ENCODE results near the gene CDC42BPB. TPM values are rescaled to one million over a fixed set of nuclear protein-coding genes. Genes with fewer than 3 reads are reported as not detected.

The CDC42BPB gene
- total RNA-seq, 2 experiments from 2014 or later, result 2.0 to 2.5 TPM

DNA sequence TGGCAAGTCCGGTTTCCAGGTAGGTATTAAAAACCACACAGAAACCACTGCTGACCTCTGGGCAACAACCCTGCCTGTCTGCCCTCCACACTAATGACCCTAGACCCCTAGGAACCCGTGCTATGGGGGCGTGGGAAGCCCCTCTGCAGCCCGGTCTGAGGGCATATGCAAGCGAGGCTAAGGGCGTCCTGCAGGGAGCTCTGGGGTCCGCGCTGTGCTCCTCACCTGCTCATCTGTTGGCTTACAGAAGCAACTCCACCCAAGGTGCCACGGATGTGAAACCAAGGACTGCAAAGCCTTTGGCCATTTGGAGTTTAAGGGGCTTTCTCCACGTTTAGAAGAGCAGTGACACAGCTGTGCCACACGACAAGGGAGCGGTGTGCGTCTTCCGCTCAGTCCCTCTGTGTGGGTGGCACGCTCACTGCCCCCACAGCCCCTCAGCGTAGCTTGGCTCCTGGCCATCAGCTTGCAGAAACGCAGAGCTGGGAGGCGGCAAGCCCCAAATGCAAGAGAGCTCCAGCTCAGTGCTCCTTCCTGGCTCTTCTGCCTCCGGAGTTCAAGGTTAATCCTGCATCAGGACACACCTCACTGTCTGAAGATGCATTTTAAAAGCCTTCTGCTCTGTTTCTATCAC is 116.5 kb downstream of the CDC42BPB start:
- Mint-ChIP-seq H3K4me1 (no peaks in the 10 kb centered on the region), H3K9me3 (no peaks in the 10 kb centered on the region), H3K4me3 (no peak overlapping the region), H3K27ac (no peak overlapping the region), H3K27me3 (no peaks in the 10 kb centered on the region), H3K36me3 (no peaks in the 10 kb centered on the region)
- DNase-seq, result no peak

DNA sequence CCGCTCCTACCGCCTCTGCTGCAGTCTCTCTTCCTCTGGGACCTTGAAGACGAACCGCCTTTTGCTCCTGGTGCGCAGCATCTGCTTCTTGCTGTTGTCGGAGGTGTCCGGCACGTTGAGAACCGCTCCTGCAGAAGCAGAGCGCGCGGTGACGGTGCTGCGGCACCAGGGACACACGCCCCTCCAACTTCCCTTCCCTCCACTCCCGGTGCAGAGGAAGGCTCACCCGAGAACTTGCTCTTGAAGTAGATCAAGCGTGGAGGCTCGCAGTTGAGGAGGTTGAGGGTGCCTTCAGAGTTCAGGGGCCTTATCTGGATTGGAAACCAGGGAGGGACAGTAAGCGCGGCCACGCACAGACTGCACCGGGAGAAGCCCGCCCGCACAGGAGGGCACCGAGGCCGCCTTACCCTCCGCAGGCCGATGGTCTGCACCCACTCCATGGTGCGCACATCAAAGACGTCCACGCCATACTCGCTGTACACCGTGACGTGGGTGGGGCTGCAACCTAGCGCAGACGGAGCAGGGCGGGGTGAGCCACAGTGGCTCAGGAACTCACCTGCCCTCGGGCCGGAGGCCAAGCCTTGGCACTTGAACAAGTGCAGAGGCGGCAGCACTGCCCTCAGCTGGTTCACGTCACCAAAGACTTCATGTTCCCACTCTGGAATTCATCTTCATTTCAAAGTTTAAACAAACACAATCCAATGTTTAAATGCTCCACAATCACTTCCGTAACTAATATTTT is 117.4 kb downstream of the CDC42BPB start:
- Mint-ChIP-seq H3K27me3 (no peaks in the 10 kb centered on the region), H3K9me3 (no peaks in the 10 kb centered on the region), H3K4me1 (no peaks in the 10 kb centered on the region), H3K27ac (no peak overlapping the region), H3K4me3 (no peak overlapping the region), H3K36me3 (no peaks in the 10 kb centered on the region)
- no peak for DNase-seq

DNA sequence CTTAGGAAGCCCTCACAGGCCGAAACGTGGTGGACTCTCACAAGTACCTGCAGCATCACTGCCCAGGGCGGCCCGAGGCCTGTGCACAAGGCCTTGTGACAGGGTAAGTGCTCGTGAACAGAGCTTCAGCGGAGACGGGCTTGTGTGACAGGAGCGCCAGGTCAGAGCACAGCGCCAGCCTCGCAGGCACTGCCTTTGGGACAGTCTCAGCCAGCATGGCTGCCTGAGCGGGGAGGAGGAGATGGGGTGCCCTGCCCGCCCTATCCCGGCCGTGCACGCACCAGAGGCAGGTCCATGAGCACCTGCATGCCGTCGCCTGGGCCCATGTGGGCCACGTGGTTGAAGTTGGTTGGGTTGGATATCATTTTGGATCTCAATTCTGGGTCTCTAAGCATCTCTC is 118.0 kb downstream of the CDC42BPB start:
- no peaks in the 10 kb centered on the region for H3K36me3 Mint-ChIP-seq
- H3K4me3 Mint-ChIP-seq, result no peak overlapping the region
- H3K4me1 Mint-ChIP-seq, result no peaks in the 10 kb centered on the region
- H3K27me3 Mint-ChIP-seq, result no peaks in the 10 kb centered on the region
- no peaks in the 10 kb centered on the region for H3K9me3 Mint-ChIP-seq
- no peak overlapping the region for H3K27ac Mint-ChIP-seq
- DNase-seq, result no peak

DNA sequence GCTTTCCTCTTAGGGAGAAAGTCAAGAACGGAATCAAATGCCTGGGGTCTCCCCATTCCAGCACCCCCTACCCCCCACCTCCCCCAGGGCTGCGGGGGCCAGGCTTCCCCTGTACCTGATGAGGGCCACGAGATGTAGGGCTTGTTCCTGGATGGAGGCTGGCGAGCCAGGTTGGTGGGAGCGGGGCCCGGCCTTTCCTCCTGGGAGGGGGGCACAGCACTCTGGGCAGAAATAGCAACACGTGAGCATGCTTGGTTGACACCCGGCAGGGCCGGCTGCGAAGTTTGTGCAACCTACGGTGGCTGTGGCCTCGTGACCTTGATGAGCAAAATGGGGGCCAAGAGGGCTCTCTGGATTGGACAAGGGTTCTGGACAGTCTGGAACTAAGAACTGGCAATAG is 119.2 kb downstream of the CDC42BPB start:
- Mint-ChIP-seq H3K36me3 (no peaks in the 10 kb centered on the region), H3K27me3 (no peaks in the 10 kb centered on the region), H3K4me1 (no peaks in the 10 kb centered on the region), H3K9me3 (no peaks in the 10 kb centered on the region), H3K27ac (no peak overlapping the region), H3K4me3 (no peak overlapping the region)
- no peak for DNase-seq

DNA sequence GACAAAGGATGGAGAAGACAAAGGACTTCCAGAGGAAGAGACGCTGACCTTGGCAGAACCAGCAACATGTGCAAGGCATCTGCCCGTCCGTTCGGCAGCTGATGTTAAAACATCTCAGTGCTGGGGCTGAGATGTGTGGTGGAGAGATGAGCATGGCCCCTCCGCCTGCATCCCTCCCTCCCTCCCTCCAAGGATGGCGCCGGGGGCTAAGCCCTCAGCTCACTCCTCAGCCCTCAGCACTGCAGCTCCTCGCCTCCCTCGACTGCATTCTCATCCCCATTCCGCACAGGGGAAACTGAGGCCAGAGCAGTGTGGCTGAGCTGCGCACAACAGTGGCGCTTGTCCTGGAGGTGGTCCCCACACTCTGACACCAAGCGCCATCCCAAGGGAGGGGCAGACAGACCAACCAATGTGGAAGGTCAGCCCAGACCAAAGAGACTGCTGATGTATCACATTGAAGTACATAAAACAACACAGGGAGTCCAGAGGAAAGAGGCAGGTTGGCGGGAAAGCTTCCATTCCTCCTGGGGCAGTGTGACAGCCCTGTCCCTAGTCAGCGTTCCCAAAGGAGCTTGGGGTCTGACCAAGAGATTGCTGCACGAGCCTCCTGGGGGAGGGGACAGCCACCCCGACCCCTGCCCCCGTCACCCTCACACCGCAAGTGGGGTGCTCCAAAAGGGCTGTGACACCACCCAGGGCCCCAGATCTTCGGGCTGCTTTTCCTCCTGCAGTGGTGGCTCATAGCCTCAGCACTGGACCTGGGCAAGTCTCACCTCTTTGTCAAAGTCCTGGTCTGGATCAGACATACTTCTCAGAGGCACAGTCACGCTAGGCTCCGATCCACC is 119.8 kb downstream of the CDC42BPB start:
- Mint-ChIP-seq H3K27me3 (no peaks in the 10 kb centered on the region), H3K27ac (no peak overlapping the region), H3K4me3 (no peak overlapping the region), H3K36me3 (no peaks in the 10 kb centered on the region), H3K4me1 (no peaks in the 10 kb centered on the region), H3K9me3 (no peaks in the 10 kb centered on the region)
- no peak for DNase-seq

DNA sequence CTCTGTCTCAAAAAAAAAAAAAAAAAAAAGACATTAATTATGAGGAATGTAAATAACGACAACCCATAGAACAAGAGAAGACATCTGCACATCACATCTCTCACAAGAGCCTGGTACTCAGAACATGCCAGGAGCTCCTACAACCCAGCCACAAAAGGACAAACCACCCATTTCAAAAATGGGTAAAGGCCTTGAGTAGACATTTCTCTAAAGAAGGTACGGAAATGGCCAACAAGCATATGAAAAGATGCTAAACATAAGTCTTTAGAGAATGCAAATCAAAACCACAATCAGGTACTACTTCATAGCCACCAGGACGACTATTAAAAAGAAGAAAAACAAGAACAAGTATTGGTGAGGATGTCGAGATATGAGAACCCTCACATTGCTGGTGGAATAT is 121.6 kb downstream of the CDC42BPB start:
- no peak for DNase-seq
- no peaks in the 10 kb centered on the region for H3K4me1 Mint-ChIP-seq
- no peaks in the 10 kb centered on the region for H3K9me3 Mint-ChIP-seq
- H3K27ac Mint-ChIP-seq, result no peak overlapping the region
- H3K36me3 Mint-ChIP-seq, result no peaks in the 10 kb centered on the region
- no peaks in the 10 kb centered on the region for H3K27me3 Mint-ChIP-seq
- H3K4me3 Mint-ChIP-seq, result no peak overlapping the region

DNA sequence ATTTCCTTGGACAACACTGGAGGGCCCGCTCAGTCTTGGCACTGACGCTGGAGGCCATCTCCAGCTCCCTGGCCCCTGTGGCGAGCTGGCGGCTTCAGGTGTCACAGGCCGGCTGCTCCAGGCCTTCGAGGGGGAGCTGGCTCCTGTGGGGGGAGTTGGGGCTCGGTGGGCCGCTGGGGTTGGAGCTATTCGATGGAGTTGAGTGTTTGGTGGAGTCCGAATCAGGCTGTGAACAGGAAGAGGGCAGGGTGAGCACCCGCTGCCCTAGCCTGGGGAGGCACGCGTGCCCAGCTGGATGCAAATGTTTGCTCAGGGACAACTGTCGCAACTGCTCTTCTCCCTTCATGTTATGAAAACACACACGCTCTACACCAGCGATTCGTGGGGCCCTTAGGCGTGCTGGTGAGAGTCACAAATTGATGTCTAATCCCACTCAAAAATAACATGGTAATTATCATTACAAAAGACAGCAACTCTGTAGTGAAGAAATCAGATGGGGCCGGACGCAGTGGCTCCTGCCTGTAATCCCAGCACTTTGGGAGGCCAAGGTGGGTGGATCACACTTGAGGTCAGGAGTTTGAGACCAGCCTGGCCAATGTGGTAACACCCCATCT is 123.6 kb downstream of the CDC42BPB start:
- no peak overlapping the region for H3K4me3 Mint-ChIP-seq
- H3K27ac Mint-ChIP-seq, result no peak overlapping the region
- DNase-seq, result no peak
- H3K4me1 Mint-ChIP-seq, result no peaks in the 10 kb centered on the region
- H3K9me3 Mint-ChIP-seq, result no peaks in the 10 kb centered on the region
- peaks cover 4% of the 10 kb centered on the region for H3K27me3 Mint-ChIP-seq
- H3K36me3 Mint-ChIP-seq, result no peaks in the 10 kb centered on the region

DNA sequence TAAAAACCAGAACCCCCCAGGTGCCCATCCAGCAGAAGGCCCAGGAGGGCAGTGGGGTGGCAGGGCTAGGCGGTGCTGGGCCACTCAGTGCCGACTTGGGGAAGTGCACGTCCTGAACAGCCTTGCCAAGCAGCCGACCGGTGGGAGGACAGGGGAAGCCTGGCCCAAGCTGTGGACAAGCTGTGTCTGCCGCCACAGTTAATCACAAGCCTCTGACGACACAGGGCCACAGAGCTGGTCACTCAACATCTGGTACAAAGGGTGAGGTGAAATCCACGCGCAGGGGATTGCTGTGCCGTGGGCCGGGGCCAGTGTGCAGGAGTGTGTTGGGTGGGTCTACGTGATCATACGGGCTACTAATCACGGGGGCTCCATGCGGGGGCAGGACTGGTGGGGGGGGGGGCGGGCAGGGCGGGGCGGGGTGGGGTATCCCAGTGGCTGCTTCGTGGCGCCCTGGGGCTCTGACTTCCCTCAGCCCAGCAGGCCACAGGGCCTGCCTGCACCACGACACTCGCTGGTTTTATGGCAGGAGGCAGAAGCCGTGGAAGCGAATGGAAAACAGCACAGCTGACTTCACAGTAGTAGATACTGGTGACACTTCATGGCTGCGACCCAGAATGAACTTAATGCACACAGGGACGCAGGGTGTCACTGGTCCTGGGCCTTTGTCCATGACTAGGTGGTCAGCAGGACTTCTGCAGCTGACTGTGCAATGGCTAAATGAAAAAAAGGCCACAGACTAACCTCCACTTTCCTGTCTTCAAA is 124.7 kb downstream of the CDC42BPB start:
- peaks cover 9% of the 10 kb centered on the region for H3K27me3 Mint-ChIP-seq
- no peak for DNase-seq
- H3K4me1 Mint-ChIP-seq, result no peaks in the 10 kb centered on the region
- no peaks in the 10 kb centered on the region for H3K9me3 Mint-ChIP-seq
- H3K4me3 Mint-ChIP-seq, result no peak overlapping the region
- no peaks in the 10 kb centered on the region for H3K36me3 Mint-ChIP-seq
- no peak overlapping the region for H3K27ac Mint-ChIP-seq

DNA sequence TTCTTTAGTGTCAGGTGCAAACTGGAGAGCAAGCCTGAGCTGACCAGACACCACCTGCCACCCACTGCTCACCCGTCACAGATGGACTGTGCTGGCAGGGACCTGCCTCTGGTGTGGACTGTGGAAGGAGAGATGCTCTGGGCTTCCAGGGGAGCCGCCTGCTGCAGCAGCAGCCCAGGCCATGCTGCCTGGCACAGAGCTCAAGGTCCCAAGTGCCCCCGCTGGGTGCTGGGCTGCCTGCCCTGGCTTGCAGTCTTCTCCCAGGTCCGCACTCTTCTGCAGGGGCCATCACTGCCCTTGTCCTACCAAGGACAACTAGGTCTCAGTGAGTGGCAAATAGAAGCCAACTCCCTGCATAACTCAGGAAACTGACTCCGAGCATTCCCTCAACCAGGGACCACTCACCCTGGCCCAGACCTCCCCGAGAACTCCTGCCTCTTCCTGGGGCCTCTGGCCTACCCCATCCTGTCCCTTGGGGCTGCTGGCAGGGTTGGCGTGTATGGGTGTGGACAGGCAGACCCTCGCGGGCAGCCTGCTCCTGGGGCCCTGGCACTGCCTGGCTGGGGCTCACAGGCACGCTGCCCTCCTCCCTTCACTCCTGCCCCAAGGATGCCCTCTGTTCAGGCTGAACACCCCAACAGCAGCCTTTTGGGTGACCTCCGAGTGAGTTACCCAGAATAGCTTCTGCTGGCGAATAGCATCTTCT is 125.6 kb downstream of the CDC42BPB start:
- Mint-ChIP-seq H3K4me1 (no peaks in the 10 kb centered on the region), H3K9me3 (no peaks in the 10 kb centered on the region), H3K4me3 (no peak overlapping the region), H3K27me3 (peaks cover 15% of the 10 kb centered on the region), H3K36me3 (no peaks in the 10 kb centered on the region), H3K27ac (no peak overlapping the region)
- no peak for DNase-seq

DNA sequence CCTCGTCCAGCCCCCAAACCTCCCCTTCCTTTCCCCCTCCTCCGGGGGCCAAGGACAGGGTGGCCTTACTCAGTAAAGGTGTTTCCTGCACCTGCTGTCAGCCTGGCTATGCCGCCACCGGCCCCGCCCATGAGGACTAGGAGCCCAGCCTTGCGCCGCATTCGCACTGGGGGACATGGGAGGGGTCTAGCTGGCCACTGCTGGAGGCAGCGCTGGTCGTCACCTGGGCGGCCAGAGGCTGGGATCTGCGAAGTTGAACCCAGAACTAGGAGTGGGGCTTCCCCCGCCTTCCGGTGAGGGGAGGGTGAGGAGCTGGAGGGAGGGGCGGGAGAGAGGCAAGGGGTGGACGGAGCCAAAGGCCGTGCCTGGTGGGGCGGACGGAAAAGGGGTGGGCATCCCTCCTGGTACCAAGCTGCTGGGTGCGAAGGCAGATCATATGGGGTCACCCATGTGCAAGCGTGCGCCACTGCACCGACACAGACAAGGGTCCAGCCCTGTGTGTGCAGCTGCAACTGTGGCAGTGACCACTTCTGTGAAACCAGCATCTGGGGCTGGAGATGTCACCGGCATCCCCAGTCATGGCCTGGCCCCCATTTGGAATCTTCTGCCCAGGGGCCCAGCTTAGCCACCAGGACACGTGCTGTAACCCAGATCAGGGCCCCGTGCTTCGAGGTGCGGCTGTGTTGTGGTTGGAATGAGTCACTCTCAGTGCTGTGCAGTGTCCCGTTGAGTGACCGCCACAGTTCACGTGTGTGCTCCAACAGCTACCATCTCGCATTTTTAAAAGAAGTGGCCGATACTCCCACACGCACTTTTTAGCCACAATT is 126.4 kb downstream of the CDC42BPB start:
- Mint-ChIP-seq H3K4me1 (no peaks in the 10 kb centered on the region), H3K36me3 (no peaks in the 10 kb centered on the region), H3K27ac (no peak overlapping the region), H3K4me3 (no peak overlapping the region), H3K9me3 (no peaks in the 10 kb centered on the region), H3K27me3 (peaks cover 19% of the 10 kb centered on the region)
- DNase-seq, result no peak

DNA sequence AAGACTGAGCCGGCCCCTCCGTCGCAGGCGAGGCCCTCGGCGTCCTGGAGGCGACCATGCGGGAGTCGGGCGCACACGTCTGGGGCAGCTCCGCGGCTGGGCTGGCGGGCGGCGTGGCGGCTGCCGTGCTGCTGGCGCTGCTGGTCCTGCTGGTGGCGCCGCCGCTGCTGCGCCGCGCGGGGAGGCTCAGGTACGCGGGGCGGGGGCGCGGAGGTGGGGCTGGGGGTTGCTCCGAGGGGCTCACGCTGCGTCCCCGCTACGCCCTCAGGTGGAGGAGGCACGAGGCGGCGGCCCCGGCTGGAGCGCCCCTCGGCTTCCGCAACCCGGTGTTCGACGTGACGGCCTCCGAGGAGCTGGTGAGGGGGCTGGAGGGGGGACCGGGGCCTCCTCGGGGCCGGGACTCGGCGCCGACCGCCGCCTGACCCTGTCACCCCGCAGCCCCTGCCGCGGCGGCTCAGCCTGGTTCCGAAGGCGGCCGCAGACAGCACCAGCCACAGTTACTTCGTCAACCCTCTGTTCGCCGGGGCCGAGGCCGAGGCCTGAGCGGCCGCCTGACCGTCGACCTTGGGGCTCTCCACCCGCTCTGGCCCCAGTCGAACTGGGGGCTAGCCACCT is 127.1 kb downstream of the CDC42BPB start:
- peak; percentile 26 for DNase-seq
- H3K36me3 Mint-ChIP-seq, result no peaks in the 10 kb centered on the region
- no peak overlapping the region for H3K4me3 Mint-ChIP-seq

DNA sequence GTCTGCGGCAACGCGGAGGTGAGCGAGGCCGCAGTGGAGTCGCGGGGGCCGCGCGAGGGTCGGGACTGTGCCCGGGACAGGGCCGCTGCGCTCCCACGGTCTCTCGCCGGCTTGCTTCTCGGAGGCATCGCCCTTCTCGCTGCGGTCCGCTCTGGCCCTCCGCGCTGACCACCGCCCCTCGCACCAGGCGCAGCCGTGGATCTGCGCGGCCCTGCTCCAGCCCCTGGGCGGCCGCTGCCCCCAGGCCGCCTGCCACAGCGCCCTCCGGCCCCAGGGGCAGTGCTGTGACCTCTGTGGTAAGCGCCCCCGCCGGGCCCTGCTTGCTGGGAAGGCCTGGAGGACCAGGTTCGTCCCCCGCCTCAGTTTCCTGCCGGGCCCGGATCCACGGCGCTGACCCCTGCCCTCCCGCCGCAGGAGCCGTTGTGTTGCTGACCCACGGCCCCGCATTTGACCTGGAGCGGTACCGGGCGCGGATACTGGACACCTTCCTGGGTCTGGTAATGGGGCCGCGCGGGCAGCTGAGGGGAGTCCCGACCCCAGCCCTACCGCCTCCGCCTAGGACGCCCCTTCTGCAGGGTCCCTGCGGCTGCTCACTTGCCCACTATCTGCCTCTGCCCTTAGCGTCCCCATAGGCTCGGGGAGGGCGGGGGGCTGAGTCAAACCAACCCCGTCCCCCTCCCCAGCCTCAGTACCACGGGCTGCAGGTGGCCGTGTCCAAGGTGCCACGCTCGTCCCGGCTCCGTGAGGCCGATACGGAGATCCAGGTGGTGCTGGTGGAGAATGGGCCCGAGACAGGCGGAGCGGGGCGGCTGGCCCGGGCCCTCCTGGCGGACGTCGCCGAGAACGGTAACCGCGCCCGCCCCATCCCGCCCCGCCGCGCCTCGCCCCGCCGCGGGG is 127.9 kb downstream of the CDC42BPB start:
- Mint-ChIP-seq H3K27me3 (peaks cover 28% of the 10 kb centered on the region), H3K36me3 (no peaks in the 10 kb centered on the region), H3K27ac (no peak overlapping the region), H3K4me3 (no peak overlapping the region), H3K4me1 (no peaks in the 10 kb centered on the region), H3K9me3 (no peaks in the 10 kb centered on the region)
- no peak for DNase-seq

More for the DNA sequence above, 127.1 kb downstream of the CDC42BPB start:
- Mint-ChIP-seq H3K27me3 (peaks cover 24% of the 10 kb centered on the region), H3K27ac (no peak overlapping the region), H3K4me1 (no peaks in the 10 kb centered on the region), H3K9me3 (no peaks in the 10 kb centered on the region)
